Measurements from ENCODE around the gene CABLES1.
"Not testable (repeated sequence)": the region's sequence is repeated elsewhere in the genome, so short reads cannot be mapped to it uniquely, and the experiment has no call there.

Gene CABLES1

DNA sequence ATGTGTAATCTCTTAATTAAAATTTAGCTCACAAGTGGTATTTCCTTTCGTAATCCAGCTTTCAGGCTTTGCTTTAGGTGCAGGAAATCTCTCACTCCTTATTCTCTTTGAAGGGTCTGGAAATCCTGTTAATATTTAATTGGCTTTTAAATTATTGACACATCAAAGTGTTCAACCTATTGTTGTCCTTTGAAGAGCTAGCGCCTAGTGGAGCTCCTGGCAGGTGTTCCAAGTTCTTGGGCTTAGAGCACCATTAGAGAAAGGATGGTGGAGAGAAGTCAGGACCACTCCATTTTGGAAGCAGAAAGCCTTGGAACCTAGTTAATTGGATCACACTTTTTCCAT, 92.4 kb downstream of the CABLES1 start:
- DNase-seq: no peak

- DNase-seq: peak in 1 of 2 experiments; percentile 4
Measured at GRCh38 chr18:23228102-23229061, 93.1 kb downstream of the CABLES1 start.

DNA sequence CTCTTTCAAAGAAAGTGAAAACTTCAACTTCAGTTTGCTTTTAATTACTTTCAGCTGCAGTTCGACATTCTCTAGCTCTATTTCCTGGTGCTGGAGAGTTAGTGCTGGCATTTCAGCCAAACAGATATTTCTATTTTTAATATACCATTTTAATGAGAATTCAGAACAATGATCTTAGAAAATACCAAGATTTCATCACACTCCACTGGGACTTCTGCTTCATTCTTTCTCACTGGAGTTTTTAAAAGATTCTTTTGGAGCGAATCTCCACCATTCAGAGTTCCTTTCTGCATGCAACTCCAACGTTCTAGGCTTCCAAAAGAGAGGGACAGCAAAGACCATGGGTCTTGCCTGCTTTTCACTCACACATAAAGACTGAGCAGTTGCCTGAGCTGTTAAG, 94.2 kb downstream of the CABLES1 start:
- no peak for DNase-seq

GRCh38 chr18:23230686-23231085, 95.4 kb downstream of the CABLES1 start:
- no peak for DNase-seq

- peak; percentile 34 to 75 for DNase-seq
Measured at GRCh38 chr18:23231340-23232021, 96.2 kb downstream of the CABLES1 start.

DNA sequence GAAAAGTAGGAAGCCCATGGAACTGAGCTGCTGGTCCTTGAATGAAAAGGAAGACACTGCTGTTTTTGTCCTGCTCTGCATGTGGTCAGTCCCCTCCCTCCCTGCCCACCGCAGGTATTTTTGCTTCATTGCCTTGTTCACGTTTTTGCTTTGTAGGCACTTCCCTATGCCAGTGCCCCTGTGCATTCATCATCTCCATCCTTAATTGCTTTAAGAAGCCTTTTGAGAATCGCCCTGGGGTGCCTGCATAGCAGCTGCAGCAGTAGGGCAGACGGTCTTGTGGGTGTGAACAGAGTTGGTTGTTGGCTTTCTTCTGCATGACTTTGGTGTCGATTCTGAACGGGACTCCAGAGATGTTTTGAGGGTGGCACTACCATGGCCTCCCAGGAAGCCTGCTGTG, 97.0 kb downstream of the CABLES1 start:
- no peak for DNase-seq

GRCh38 chr18:23234619-23235018, 99.3 kb downstream of the CABLES1 start:
- no peak for DNase-seq

GRCh38 chr18:23235336-23235735, 100.1 kb downstream of the CABLES1 start:
- DNase-seq: no peak

DNA sequence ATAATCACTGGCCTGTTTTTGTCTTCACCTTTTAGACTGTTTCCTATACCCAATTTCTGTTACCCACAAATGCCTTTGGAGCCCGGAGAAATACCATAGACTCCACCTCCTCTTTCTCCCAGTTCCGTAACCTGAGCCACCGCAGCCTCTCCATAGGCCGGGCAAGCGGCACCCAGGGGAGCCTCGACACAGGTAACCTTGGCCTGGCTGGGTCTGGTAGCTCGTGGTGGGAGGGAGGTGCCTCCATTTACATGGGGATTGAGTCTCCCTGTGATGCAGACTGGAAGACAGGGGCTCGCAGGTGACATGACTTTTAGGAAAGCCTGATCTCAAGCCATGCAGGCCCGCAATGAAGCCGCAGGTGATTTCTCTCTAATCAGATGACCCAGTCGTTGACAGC, 100.6 kb downstream of the CABLES1 start:
- no peak for DNase-seq

DNA sequence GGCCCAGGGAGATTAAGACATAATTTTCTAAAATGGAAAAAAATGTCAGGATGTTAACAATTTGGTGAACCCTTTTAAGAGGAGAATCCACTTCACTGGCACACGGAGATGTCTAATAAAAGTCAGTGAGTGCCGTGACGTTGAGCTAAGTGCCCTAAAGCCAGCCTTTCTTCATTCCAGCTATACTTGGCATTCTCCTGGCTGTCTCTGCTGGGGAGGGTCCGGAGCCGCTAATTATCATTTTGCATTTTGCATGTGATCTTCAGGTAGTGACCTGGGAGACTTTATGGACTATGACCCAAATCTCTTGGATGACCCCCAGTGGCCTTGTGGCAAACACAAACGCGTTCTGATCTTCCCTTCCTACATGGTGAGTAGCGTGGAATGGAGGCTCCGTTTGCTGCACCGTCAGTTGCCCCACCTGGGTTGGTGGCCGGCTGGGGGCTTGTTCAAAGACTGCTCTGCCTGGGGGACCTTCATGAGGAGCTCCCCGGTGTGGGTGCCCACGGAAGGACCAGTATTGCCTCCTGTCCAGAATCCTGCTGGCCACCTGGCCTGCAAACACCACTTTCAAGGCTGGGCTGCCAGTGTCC, 101.7 kb downstream of the CABLES1 start:
- DNase-seq: no peak

DNA sequence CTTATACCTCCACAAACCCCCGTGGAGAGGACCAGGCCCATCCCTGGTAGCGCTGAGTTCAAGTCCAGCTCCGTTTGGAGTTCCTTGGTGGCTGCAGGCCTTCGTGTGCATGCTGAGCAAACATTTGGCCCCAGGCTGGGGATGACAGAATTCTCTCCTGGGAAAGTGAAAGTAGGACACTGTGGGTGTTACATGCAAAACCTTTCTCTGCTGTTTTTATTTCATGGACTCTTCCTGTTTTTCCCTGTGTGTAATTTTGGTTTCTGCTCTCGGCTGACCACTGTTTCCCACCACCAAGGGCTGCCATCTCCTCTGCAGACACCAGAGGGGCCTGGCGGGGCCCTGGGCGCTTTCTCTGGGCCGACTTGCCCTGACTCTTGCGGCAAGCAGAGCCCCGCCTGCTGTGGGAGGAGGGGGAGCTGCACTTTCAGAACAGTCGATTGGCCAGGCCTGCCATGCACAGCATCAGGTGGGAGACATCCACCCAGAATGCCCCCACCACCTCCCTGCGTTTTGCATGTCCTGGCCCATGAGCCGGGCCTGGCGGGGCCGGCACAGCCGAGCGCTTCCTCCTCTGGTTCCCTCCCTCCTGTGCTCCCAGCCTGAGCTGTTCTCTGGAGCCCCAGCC, 102.4 kb downstream of the CABLES1 start:
- peak; percentile 17 to 36 for DNase-seq

- DNase-seq: no peak
Measured at GRCh38 chr18:23238152-23238531, 102.9 kb downstream of the CABLES1 start.

DNA sequence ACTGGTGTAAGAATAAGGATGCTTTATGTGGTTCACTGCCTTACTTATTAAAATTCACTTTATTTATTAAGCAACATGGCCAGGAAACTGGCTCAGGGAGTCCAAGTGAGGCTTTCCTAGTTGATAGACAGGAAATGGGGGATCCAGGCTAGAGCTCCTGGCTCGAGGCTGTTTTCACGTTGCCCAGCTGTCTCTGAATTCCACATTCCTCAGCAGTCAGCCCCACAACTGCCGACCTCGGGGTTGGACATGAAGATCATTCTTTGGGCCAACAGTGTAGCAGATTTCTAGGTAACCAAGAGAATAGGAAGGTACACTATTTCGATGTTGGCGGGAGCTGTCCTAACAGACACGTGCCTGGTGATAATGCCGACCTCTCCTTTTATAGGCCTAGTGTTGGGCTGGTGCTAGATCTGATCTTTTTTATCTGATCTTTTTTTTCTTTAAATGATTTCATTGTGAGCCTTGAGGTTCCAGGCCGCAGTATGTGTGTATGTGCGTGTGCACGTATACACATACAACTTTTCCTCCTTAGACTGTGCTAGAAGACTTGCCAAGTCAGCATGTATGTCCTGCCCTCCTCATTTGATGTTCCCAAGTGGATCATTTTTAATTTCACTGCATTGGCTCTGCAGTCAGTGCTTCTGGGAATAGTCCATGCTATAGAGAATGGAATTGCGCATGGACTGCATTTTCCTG, 103.5 kb downstream of the CABLES1 start:
- DNase-seq: no peak

- no peak for DNase-seq
Measured at GRCh38 chr18:23239350-23239692, 104.0 kb downstream of the CABLES1 start.

DNA sequence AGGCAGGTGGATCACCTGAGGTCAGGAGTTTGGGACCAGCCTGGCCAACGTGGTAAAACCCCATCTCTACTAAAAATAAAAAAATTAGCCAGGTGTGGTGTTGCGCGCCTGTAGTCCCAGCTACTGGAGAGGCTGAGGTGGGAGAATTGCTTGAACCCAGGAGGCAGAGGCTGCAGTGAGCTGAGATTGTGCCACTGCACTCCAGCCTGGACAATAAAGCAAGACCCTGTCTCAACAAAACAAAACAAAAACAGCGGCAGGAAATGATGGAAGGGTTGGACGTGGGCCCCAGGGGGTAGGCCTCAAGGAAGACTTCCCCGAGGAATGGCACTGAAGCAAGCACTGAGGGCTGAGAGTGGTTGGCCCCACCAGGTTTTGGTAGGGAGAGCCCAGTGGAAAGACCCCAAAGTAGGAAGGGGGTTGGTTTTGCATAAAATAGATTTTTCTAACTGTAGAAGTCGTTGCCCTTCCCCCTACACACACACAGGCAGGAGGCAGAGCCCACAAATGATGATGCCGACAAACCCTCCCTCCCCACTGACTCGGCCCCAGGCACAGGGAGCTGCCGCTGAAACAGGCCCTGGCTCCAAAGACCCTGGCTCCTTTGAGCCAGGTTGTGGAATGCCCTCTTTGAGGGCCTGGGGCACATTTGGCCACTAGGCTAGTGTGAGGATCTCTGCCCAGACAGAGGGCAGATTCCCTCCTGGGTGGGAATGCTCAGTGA, 104.8 kb downstream of the CABLES1 start:
- no peak for DNase-seq

GRCh38 chr18:23240609-23240930, 105.3 kb downstream of the CABLES1 start:
- DNase-seq: no peak

- DNase-seq: not testable (repeated sequence)
Measured at GRCh38 chr18:23241833-23242496, 106.7 kb downstream of the CABLES1 start.

GRCh38 chr18:23243178-23243577, 107.9 kb downstream of the CABLES1 start:
- no peak for DNase-seq

- no peak for DNase-seq
Measured at GRCh38 chr18:23243816-23244215, 108.5 kb downstream of the CABLES1 start.

DNA sequence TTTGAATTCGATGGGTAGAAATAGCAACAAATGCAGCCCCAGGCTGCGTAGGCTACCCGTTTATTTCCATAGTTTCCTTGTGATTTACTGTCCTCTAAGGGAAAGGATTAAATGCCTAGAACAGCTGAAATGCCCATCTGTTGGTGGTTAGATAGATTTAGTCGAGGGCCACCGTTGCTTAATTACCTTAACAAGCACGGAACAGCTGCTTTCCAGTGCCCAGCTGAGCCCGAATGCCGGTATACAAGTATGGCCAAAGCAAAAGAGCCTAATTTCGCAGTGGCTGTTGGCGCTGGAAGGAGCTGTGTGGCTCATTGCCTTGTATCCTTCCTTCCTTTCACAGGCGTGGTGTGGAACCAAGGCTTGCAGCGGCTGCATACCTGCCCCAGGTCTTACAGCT, 109.1 kb downstream of the CABLES1 start:
- no peak for DNase-seq

DNA sequence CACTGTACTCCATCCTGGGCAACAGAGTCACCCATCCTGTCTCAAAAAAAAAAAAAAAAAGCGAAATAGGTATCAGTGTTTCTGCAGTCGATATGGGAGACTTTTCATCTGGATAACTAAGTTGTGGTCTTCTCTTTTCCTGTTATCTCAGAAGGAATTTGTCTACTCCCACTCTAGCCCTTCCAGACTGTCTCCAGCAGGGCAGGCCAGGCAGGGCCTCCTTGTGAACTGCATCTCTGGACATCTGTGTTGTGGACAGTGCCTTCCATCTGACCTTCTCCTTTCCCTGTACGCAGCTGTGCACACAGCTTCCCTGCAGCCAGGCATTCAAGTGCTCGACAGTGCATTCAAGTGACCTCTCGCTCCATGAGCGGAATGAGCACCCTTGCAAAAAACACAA, 110.2 kb downstream of the CABLES1 start:
- DNase-seq: no peak

DNA sequence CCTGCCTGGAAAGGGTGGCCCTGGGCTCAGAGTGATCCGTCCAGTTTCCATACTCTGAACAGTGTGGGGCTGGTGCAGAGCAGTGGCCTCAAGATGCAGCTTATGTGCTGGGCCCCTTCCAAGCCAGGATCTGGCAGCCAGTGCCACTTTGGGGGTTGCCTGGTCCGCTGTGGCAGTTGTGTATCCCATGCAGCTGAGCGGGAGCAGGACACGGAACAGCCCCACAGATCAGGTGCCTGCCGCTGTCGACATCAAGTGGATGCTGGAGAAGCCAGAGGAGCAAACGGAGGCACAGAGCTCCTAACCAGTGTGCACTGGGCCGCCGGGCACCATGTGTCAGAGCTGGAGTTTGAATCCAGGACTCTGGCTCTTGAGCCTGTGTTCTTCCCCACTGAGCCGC, 112.0 kb downstream of the CABLES1 start:
- no peak for DNase-seq

Measured in stimulated activated CD4-positive, alpha-beta T cell treated with anti-CD3 and anti-CD28 coated beads, Interleukin-4, amount 100 ng/mL, for 4 hours (primary cell).